Activated CD4-positive, alpha-beta T cell treated with anti-CD3 and anti-CD28 coated beads, Interleukin-2, Interleukin-4, amounts not matched to agents 100 ng/mL and 50 ng/mL, durations not matched to agents 16 hours and 8 hours (primary cell): Measurements from ENCODE around the gene ACAA1.

Source experiments
- DNase-seq: peaks from one replicate; pipeline ENCODE4 v3.0.0-alpha.2; 2020; ENCODE audit warnings: low spot score

Gene ACAA1

GRCh38 chr3:38118421-38119247, 18.3 kb downstream of the ACAA1 start:
- DNase-seq = no peak

- DNase-seq = peak; percentile 81
Measured at GRCh38 chr3:38117748-38118420, 19.0 kb downstream of the ACAA1 start.

- DNase-seq = no peak
Measured at GRCh38 chr3:38117163-38117716, 19.7 kb downstream of the ACAA1 start.

GRCh38 chr3:38116471-38117162, 20.3 kb downstream of the ACAA1 start:
- no peak for DNase-seq

- DNase-seq = no peak
Measured at GRCh38 chr3:38115645-38116427, 21.1 kb downstream of the ACAA1 start.

- DNase-seq = no peak
Measured at GRCh38 chr3:38114875-38115644, 21.9 kb downstream of the ACAA1 start.

GRCh38 chr3:38114052-38114874, 22.7 kb downstream of the ACAA1 start:
- no peak for DNase-seq

GRCh38 chr3:38112378-38112761, 24.6 kb downstream of the ACAA1 start:
- no peak for DNase-seq

GRCh38 chr3:38111696-38112377, 25.1 kb downstream of the ACAA1 start:
- DNase-seq = no peak

GRCh38 chr3:38111201-38111600, 25.7 kb downstream of the ACAA1 start:
- DNase-seq = no peak

GRCh38 chr3:38110314-38111050, 26.4 kb downstream of the ACAA1 start:
- DNase-seq = no peak

- no peak for DNase-seq
Measured at GRCh38 chr3:38109580-38110313, 27.2 kb downstream of the ACAA1 start.

- DNase-seq = no peak
Measured at GRCh38 chr3:38108649-38109579, 28.0 kb downstream of the ACAA1 start.

- no peak for DNase-seq
Measured at GRCh38 chr3:38107911-38108648, 28.8 kb downstream of the ACAA1 start.

GRCh38 chr3:38105525-38105924, 31.4 kb downstream of the ACAA1 start:
- DNase-seq = no peak

- no peak for DNase-seq
Measured at GRCh38 chr3:38102444-38102814, 34.5 kb downstream of the ACAA1 start.
